GM19463 (cell line): ENCODE data around the gene SYCE3.
"Not testable (repeated sequence)": the region's sequence is repeated elsewhere in the genome, so short reads cannot be mapped to it uniquely, and the experiment has no call there.

Experiments
- ATAC-seq: cut with Tn5 transposase; IDR thresholded peaks from one replicate; pipeline ENCODE4 v1.9.1; 2021; ENCODE audit warnings: mild to moderate bottlenecking, moderate library complexity; ENCODE audit not compliant: unreplicated experiment

Gene SYCE3

GRCh38 chr22:50551160-50551752, 11.5 kb downstream of the SYCE3 start:
- ATAC-seq = no peak

GRCh38 chr22:50550395-50550794, 12.3 kb downstream of the SYCE3 start:
- no peak for ATAC-seq

- ATAC-seq = no peak
These were observed 13.6 kb downstream of the SYCE3 start for GRCh38 chr22:50548921-50549790.

DNA sequence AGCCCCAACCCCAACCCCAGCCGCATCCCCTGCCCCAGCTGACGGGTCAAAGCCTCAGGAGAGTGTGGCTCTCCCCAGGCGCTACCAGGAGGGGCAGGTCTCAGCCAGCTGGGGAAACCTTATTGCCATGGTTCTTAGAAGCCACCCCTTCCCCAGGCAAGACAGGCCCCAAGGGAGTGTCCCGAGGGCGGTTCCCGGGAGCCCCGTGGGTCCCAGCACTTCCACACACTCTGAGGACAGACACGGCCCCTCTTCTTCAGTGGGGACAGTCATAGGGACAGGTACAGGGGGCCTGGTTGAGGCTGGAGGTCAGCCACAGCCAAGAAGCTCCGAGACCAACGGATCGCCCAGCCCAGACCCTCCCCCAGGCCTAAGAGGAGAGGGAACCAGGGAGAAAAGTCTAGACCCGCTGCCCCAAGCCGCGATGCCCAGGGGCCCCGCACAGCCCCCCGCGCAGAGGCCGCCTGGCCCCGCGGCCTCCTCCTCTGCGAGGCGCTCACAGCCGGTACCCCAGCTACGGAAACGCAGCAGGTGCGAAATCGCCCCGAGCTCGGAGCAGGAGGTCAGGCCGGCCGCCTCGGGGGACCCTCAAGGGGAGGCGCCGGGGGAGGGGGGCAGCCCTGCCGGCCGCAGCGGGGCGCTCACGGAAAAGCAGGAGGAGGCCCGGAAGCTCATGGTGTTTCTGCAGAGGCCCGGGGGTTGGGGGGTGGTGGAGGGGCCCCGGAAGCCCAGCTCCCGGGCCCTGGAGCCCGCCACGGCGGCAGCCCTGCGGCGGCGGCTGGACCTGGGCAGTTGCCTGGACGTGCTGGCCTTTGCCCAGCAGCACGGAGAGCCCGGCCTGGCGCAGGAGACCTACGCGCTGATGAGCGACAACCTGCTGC, 14.4 kb downstream of the SYCE3 start:
- no peak for ATAC-seq

GRCh38 chr22:50547263-50547985, 15.3 kb downstream of the SYCE3 start:
- ATAC-seq = no peak

GRCh38 chr22:50546326-50547262, 16.1 kb downstream of the SYCE3 start:
- no peak for ATAC-seq

- ATAC-seq = no peak
These were observed 17.0 kb downstream of the SYCE3 start, which contains the start of gene KLHDC7B for GRCh38 chr22:50545522-50546325. Gene KLHDC7B, plus strand, starts transcription at chr22:50545899. Its CDS starts 345 bp downstream, at chr22:50546244.

- no peak for ATAC-seq
These were observed 17.9 kb downstream of the SYCE3 start for GRCh38 chr22:50544746-50545253.

- no peak for ATAC-seq
These were observed 18.5 kb downstream of the SYCE3 start for GRCh38 chr22:50544078-50544745.

DNA sequence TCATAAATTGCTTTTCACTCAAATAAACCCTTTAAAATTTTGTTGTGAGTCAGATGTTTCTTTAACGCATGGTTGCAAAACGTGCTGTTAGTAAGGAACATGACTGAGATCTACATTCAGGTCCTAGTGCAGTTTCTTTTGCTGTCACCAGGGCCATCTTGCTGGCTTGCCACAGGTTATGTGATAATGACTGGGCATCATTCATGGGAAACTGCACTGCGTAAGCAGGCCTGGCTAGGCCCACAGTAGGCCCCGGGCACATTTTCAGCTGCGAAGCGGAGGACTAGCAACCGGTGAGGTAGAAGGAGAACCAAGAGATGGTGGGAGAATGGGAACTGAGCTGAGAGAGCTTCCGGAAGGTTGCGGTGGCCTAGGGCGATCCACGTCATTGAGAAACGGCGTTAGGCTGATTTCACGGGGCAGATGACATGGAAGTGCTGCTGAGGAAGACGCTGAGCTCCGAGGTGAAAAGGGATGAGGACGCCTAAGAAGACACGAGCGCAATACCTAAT, 20.2 kb downstream of the SYCE3 start:
- no peak for ATAC-seq

GRCh38 chr22:50541667-50542026, 21.1 kb downstream of the SYCE3 start:
- ATAC-seq = not testable (repeated sequence)

- ATAC-seq = no peak
These were observed 22.3 kb downstream of the SYCE3 start for GRCh38 chr22:50540381-50540780.

DNA sequence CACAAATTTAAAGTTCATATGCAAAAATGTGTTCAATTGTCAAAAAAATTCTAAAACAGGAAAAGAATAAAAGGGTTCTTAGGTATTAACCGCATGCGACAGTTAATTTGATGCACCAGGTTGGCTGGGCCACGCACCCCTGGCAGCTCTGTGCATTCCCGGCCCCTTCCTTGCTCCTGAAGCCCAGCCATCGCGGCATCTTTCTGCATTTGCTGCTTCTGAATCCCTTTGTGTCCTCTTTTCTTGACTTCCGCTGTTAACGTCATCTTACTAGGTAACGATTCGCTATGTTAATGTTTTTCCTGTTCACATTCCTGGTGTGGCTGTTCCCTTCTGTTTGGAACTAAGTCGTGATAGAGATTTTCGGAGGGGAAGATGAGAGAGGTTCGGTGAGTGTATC, 25.0 kb downstream of the SYCE3 start:
- no peak for ATAC-seq

GRCh38 chr22:50536226-50536625, 26.5 kb downstream of the SYCE3 start:
- ATAC-seq = no peak

DNA sequence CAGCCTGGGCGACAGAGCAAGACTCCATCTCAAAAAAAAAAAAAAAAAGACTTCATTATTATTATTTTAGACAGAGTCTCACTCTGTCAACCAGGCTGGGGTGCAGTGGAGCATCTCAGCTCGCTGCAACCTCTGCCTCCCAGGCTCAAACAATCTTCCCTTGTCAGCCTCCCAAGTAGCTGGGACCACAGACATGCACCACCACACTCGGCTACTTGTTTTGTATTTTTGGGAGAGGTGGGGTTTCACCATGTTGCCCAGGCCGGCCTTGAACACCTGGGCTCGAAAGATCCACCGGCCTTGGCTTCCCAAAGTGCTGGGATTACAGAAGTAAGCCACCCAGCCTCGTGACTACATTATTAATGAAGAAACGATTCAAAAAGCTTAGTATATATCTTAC, 27.6 kb downstream of the SYCE3 start:
- ATAC-seq = no peak

- not testable (repeated sequence) for ATAC-seq
These were observed 28.6 kb downstream of the SYCE3 start for GRCh38 chr22:50533856-50534711.
